ENCODE data around the gene RGS6.

RGS6 gene

DNA sequence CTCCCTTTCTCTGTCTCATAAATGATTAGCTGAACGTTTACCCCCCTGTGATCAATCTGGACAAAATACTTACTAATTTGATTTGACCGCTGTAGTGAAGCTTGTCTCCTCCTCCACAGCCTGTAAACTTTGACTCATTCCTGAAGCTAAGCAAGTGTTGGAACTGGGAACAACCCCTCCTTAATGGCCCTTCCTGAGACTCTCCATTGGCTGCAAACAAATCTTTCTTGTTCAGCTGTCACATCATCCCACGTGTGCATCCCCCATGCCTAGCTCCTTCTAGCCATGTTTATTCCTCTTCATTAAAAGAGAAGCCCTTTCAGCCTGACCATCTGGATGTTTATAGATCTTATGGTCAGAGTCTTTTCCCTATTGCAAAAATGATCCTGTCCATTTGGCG, 281.2 kb downstream of the RGS6 start:
- TF ChIP-seq, protein P1, sequence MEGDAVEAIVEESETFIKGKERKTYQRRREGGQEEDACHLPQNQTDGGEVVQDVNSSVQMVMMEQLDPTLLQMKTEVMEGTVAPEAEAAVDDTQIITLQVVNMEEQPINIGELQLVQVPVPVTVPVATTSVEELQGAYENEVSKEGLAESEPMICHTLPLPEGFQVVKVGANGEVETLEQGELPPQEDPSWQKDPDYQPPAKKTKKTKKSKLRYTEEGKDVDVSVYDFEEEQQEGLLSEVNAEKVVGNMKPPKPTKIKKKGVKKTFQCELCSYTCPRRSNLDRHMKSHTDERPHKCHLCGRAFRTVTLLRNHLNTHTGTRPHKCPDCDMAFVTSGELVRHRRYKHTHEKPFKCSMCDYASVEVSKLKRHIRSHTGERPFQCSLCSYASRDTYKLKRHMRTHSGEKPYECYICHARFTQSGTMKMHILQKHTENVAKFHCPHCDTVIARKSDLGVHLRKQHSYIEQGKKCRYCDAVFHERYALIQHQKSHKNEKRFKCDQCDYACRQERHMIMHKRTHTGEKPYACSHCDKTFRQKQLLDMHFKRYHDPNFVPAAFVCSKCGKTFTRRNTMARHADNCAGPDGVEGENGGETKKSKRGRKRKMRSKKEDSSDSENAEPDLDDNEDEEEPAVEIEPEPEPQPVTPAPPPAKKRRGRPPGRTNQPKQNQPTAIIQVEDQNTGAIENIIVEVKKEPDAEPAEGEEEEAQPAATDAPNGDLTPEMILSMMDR (IDR thresholded peaks at IDR 0.05; ENCODE audit: low read depth, low read length) = no peak
- no peak for DNase-seq (ENCODE audit: extremely low read depth, low read depth)

DNA sequence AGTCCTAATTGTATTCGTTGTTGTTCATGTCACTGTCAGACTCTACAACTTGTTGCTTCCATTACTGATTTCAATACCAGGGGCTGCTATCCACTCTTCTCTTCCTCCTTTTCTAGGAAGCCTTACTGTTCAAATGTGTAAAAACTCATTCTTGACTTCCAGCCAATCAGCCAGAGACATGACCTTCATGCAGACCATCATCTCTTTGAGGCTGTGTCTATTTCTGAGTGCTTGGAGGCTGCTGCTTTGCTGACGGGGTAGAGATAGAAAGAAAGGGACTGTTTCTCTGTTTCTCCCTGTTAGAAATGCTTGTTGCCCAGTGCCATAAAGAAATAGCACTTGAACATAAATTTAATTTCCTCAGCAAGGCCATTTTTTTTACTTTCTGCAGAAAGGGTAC, 282.9 kb downstream of the RGS6 start:
- DNase-seq (ENCODE audit: extremely low read depth, low read depth) = no peak
- TF ChIP-seq, protein P1 (IDR thresholded peaks at IDR 0.05; ENCODE audit: low read depth, low read length) = no peak

DNA sequence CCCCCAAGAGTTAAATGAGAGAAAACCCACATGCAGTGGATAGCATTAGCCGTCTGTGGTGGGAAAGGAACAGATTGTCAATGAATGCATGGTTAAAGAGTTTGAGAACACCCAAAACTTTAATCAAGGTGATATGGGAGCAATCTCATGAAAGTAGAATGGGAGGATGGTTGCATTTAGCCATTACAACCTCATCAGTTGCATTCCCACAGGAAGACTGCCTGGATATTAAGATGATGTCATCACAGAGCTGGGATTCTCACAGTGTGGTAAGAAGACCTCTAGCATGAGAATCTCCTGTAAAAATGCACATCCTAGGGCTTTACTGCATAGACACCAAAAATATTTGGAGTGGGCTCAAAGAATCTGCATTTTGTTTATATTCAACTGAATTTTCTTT, 284.9 kb downstream of the RGS6 start:
- TF ChIP-seq, protein P1 (IDR thresholded peaks at IDR 0.05; ENCODE audit: low read depth, low read length) = no peak
- no peak for DNase-seq (ENCODE audit: extremely low read depth, low read depth)

DNA sequence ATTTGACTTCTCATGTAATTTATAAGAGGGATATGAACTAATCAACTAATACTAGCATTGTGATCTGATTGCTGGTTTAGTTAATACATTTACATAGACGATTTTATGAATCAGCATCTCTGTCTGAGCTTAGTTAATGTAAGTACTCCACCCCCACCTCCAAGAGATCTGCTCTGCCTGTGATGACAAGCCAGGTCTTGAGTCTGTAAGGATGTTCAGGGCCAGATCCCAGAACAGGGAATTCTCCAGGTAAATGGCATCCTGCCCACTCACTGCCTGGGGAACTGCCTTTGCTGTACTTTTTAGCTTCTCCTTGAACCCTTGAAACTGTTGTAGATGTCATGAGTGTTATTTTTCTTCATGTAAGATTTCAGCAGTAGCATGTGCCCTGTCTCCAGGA, 289.8 kb downstream of the RGS6 start:
- TF ChIP-seq, protein P1 (IDR thresholded peaks at IDR 0.05; ENCODE audit: low read depth, low read length) = no peak
- no peak for DNase-seq (ENCODE audit: extremely low read depth, low read depth)

DNA sequence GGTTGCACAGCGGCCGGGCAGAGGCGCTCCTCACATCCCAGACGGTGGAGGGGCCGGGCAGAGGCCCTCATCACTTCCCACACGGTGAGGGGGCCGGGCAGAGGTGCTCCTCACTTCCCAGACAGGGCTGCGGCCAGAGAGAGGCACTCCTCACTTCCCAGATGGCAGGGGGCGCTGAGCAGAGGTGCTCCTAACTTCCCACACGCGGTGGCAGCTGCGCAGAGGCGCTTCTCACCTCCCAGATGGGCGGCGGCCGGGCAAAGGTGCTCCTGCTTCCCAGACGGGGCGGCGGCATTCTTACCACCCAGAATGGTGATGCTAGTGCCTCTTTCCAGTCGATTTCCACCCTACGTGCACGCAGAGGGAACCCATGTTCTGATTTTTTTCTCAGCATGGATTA, 304.4 kb downstream of the RGS6 start:
- DNase-seq (ENCODE audit: extremely low read depth, low read depth) = no peak
- TF ChIP-seq, protein P1 (IDR thresholded peaks at IDR 0.05; ENCODE audit: low read depth, low read length) = no peak

DNA sequence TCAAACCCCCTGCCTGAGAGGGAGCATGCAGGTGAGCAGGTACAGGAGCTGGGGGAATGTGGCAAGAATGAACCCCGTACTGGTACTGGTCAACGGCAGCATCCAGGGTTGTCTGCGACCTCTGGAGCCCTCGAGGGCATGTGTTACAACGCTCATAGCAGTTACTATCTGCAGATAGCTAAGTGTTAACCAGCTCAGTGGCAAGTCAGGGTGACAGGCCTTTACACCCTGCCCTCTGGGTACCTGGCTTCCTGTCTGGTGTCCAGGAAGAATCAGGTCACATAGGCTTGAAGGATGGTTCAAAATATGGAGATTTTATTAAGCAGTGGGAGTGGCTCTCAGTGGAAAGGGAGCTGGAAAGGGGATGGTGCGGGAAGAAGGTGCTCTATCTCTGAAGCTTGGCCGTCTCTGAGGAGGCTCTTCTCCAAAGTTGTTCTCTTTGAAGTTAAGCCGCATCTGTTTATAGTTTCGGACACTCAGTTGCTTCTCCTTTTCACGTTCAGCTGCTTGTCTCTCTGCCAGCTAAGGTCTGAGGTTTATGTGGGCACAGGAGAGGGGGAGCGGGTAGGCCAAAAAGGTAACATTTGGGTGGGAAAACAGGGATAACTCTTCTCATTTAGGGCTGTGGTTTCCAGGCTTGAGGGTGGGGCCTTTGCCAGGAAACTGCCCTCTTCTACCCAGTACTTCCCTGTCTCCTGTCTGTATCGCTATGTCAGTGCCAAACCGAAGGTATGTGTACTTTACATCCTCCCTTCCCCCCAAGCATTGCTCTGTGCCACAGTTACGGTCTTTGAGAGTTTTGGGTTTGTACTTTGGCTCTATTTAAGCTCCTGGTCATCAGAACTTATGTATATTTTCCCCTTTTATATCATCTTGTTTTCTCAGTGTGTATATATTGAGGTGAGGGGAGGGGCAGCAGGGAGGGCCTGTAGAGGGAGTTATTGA, 305.8 kb downstream of the RGS6 start:
- TF ChIP-seq, protein P1 (IDR thresholded peaks at IDR 0.05; ENCODE audit: low read depth, low read length) = no peak
- DNase-seq (ENCODE audit: extremely low read depth, low read depth) = no peak
